H1 (cell line): Measurements from ENCODE around the gene GGCX. TPM values are rescaled to one million over a fixed set of nuclear protein-coding genes. Genes with fewer than 3 reads are reported as not detected.

ENCODE experiments used
- ASH2L ChIP-seq: fragments of 200-600, 300-600 bp; sonication (generic); IDR thresholded peaks from one replicate; pipeline ENCODE4 v1.7.1; 2017; ENCODE audit warnings: low read length
- BACH1 ChIP-seq: IDR thresholded peaks from 2 replicates; pipeline ENCODE4 v1.6.1; 2012; ENCODE audit warnings: low read length, improper control_type of control experiment
- RAD21 ChIP-seq, 2 experiments: IDR thresholded peaks in 1 of 2; conservative IDR thresholded peaks in 1 of 2; 2 replicates each; pipeline ENCODE4 v1.6.1; 2011; ENCODE audit warnings: low read depth in 2 of 2, low read length in 2 of 2, improper control_type of control experiment in 1 of 2, inconsistent platforms in 1 of 2, mild to moderate bottlenecking in 1 of 2, moderate library complexity in 1 of 2
- SRF ChIP-seq: IDR thresholded peaks from 2 replicates; pipeline ENCODE4 v1.6.1; 2011; ENCODE audit warnings: mild to moderate bottlenecking, low read depth, low read length, moderate library complexity
- SUZ12 ChIP-seq: fragments of 200-600 bp; sonication (generic); IDR thresholded peaks from 2 replicates; pipeline ENCODE4 v1.6.1; 2012; ENCODE audit warnings: mild to moderate bottlenecking, inconsistent platforms, low read length, moderate library complexity, mixed read lengths
- polyA plus RNA-seq, 7 experiments: library from polyadenylated mRNA; depleted of rRNA in 3 of 7; stranded (reverse) in 5 of 7; unstranded in 2 of 7; fragments of >200 nt in 5 of 7; fragments of 200-250 nt in 2 of 7; gene quantifications; 1 replicate in 5 of 7; 2 replicates in 1 of 7; 4 replicates in 1 of 7; pipeline versions ENCODE4 v1.2.1 to v1.2.3, GENCODE V29; 2011 to 2013; ENCODE audit warnings: missing spikeins in 2 of 7, mixed read lengths in 2 of 7
- total RNA-seq: library from RNA; stranded (reverse); fragmentation: NEBNext Ultra II Directional; extraction: Animal tissue kit (Norgen Biotek cat#: 25700); gene quantifications from 2 replicates; pipeline ENCODE4 v1.2.1, GENCODE V29; 2021

Gene GGCX
- total and polyA plus RNA-seq, 2 of the 8 experiments (the other 6 are each of a cell fraction or from before 2014, with no cell fraction given): 29.4 to 33.8 TPM

DNA sequence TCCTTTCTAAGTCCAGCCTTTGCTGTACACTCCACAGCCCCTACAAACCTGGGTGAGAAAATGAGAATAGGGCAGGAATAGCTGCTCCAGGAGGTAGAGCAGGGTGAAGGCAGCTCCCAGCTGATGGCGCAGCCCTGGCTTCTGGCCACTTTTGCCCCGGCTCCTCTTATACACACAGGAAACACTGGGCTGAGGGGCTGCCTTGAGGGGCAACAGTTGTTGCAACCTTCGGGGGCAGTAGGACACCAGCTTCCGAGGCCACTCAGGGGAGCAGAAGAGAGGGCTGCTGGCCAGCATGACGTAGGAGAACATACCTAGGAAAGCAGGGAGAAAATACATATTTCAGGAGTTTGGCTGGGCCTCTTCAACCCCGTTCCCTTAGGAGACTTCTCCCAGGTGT lies 8.1 kb downstream of the GGCX start (continued):
- no peak for TF ChIP-seq BACH1
- TF ChIP-seq ASH2L: no peak
- no peak for TF ChIP-seq SRF
- TF ChIP-seq RAD21 (IDR thresholded peaks at IDR 0.05 in 1 of 2, conservative IDR thresholded peaks at IDR 0.05 in 1 of 2; ENCODE audit: low read depth in 2 of 2, low read length in 2 of 2): no peak
- no peak for TF ChIP-seq SUZ12
